Loucy (cell line): Measurements from ENCODE around the gene FAIM2.

Experiments used
- CTCF ChIP-seq: fragments of 200-600 bp; sonication (generic); conservative IDR thresholded peaks from 2 replicates; pipeline ENCODE4 v1.5.1; 2014; ENCODE audit warnings: mild to moderate bottlenecking, antibody characterized with exemption, low read length
- EZH2phosphoT487 ChIP-seq: fragments of 200-600 bp; IDR thresholded peaks from 2 replicates; pipeline ENCODE4 v1.6.1; 2018; ENCODE audit warnings: antibody characterized with exemption, mild to moderate bottlenecking, moderate library complexity, borderline replicate concordance

GRCh38 chr12:49936925-49937324, 33.2 kb upstream of the FAIM2 start:
- no peak for TF ChIP-seq CTCF
- TF ChIP-seq EZH2phosphoT487, result no peak
